ENCODE data around the gene DCC.

DCC gene

GRCh38 chr18:52933356-52933755, 593.4 kb downstream of the DCC start:
- DNase-seq (ENCODE audit: low read depth), result no peak

DNA sequence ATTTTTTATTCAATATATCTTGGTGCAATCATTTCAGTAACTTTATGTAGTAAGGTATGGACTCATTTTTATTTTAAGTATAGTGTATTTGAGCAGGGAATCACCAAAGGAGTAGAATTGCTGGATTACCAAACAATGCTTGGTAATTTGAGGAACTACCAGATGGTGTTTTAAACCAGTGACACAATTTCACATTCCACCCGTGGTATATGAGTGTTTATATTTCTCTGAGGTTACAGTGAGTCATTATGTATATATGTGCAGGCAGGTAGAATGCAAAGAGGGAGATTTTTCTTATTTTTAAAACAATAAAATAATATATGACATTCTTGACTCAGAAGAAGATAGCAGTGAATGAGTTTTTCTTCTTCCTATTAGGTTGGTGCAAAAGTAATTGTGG, 596.9 kb downstream of the DCC start:
- DNase-seq (ENCODE audit: low read depth), result no peak

- no peak for DNase-seq (ENCODE audit: low read depth)
Measured at GRCh38 chr18:52937840-52938239, 597.8 kb downstream of the DCC start.

GRCh38 chr18:52945552-52945951, 605.6 kb downstream of the DCC start:
- no peak for DNase-seq (ENCODE audit: low read depth)

- DNase-seq (ENCODE audit: low read depth), result no peak
Measured at GRCh38 chr18:52948868-52949444, 609.0 kb downstream of the DCC start.

DNA sequence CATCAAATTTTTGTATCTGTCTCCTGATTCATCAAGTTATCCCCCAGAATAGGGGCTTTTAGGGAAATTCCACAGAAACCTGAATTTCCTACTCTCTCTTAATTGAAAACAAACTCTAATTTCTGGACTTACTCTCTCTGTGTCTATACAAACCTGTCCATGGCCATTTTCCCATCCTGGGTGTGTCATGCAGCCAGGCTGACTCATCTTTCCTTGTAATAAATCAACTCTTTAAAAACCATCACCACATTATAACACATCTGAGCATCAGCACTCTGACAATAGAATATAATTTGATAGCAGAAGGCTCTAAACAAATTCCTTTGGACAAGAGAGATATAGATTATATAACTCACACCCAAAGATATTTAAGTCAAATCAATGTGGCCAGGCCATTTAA, 610.2 kb downstream of the DCC start:
- no peak for DNase-seq (ENCODE audit: low read depth)

DNA sequence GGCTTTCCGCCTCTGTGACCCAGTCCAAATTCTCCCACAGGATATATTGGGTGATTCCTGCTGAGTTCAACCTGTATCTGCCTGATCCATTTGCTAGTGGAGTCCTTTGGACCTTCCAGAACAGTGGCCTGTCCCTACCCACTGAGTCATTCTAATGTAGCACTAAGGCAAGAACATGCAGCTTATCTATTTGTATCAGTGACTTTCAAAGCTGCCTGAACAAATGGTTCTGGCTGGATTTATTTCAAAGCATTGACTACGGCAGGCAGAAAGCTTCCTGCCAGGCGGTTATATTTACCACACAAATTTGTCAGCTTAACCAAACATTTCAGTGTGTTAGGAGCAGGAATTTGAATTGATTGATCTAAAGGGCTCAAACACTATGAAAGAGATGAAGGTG, 613.4 kb downstream of the DCC start:
- no peak for DNase-seq (ENCODE audit: low read depth)

DNA sequence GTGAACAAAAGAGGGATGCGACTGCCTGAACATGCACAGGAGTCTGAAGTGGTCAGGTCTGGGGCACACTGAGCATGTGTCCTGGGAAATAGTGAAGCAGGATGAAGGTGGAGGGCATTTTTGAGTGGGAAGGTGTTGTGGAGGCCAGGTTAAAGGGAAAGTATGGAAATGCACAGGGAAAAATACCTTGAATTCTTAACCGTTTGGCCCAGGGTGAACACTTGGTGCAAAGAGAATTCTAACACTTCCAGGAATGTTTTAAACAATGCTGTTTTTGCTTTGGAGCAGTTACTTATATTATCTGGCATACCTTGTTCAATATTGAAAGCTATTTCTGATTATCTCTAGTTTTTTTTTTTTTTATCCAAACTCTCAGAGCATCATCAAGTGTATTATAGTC, 623.5 kb downstream of the DCC start:
- no peak for DNase-seq (ENCODE audit: low read depth)

DNA sequence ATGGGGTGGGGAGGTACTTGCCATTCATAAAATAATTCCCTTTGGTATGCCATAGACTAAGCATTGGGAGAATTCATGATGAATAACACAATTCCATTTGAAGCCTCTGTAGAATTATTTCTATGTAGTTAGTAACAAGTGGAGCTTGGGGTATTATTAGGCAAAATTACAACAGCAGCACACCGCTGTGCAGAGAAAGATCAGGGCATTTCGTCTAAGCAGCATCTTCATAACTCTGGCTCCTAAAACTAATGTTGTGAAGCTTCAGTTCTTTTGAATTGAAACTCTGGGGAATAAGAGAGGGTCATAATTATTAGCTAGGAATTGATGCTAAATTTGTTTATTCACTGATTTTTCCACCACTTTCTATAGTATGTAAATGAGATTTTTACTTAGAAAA, 630.7 kb downstream of the DCC start:
- DNase-seq (ENCODE audit: low read depth), result no peak

DNA sequence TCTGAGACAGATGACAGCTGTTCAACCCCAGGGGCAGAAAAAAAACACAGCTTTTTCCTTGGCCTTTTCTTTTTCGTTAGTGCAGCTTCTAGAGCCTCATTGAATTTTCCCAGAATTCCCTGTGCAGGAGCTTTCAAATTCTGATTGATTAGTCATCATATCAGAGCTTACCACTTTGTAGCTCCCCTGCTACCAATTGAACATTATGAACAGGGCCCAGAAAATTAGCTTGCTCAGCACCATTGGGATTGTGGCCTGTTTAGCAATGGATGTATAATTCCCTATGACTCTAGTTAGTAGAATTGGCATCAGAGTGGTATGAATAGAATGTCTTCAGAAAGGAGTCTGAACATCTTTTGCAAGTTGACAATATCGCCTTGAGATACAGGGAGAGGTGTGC, 631.1 kb downstream of the DCC start:
- no peak for DNase-seq (ENCODE audit: low read depth)

DNA sequence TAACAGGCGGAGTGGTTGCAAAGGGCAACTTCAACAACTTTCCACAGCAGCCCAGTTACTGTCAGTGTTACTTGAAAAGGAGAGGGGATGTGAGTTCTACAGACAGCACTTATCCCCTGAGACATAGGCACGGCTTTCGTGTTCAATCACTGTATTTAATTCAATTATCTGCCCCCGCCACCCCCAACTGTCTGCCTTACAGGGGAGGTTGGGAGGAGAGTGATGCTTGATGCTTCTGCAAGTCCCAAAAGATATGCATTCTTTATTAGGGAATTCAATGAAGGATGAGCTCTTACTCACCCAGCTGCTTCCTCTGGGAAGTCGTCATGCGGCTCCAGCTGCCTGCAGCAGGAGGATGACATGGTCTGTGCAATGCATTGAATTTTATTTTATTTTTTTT, 639.9 kb downstream of the DCC start:
- DNase-seq (ENCODE audit: low read depth), result no peak

DNA sequence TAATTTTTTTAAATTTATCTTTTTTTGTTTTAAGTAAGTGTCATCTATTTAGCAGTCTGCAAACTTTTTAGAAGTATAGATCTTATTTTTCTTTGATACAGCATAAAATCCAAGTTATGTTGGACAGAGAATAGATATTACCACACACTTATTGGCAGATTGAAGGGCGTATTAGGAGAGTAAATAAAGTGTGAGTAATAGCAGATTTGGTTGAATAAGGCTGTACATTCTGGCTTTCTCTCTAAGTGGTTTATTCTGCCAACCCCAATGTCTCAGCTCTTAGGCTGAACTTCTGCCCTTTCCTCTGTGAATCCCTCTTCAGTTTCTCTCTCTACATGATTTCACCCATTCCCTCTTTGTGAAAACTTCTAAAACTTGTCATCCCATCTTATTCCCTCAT, 651.2 kb downstream of the DCC start:
- no peak for DNase-seq (ENCODE audit: low read depth)

- no peak for DNase-seq (ENCODE audit: low read depth)
Measured at GRCh38 chr18:52992041-52992440, 652.0 kb downstream of the DCC start.

DNA sequence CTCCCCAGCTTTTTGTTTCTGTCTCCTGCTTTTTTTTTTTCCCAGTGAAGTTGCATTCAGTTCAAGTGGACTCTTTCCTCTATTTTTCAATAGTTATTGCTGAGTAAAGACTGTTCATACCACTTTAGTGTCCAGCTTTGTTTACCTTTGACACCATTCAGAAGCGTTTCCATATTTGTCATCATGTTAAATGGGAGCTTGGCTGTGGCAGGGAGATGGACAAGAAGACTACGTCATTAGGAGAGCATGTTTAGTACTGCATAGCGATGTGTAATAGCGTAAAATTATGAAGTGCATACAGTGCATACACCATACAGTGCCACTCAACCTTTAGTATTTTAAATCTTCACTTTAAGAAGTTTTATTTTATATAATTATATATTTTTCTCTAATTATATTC, 655.9 kb downstream of the DCC start:
- DNase-seq (ENCODE audit: low read depth), result no peak

GRCh38 chr18:52999633-53000032, 659.6 kb downstream of the DCC start:
- DNase-seq (ENCODE audit: low read depth), result no peak

DNA sequence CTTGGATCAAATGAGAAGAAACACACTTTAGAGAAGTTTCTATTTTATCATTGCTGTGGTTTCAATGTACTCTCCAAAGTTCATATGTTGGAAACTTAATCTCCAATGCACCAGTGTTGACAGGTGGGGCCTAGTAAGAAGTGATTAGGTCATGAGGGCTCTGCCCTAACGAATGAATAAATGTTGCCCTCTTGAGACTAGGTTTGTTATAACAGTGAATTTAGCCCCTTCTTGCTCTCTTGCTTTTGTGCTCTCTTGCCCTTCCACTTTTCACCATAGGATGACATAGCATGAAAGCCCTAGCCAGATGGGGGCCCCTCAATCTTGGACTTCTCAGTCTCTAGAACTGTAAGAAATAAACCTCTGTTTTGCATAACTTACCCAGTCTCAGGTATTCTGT, 664.8 kb downstream of the DCC start:
- DNase-seq (ENCODE audit: low read depth), result no peak

DNA sequence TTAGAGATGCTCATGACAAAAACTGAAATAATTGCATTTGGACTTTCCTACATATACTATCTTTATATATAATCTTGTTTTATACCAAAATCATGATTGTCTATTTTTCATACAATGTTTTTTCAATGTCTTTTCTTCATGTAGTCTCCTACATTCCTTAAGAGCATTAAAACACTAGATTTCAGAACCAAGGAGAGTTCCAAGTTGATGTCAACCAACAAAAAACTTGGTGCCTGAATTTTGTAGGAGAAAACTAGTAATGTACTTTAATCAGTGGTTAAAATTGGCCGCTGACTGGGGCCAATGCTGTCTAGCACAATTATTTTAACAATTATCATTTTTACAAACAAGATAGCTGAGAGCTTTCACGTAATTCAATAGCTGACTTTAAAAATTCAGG, 678.8 kb downstream of the DCC start:
- no peak for DNase-seq (ENCODE audit: low read depth)

DNA sequence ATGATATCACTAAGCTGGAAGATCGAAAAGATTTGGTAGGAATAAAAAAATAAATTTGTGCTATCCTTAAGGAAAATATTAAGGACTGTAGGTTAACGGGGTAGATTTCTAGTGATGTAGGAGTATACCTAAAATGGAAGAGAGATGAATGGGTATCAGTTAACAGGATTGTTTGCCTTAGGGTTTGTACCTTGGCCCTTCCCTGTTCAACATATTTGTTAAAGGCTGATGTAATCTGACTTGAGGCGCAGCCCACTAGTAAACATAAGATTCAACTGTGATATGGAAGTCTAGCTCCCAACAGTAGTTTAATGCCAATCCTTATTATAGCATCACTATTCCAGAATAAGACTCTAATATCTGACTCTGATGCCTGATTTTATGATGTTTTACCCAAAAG, 685.2 kb downstream of the DCC start:
- DNase-seq (ENCODE audit: low read depth), result no peak

- no peak for DNase-seq (ENCODE audit: low read depth)
Measured at GRCh38 chr18:53028565-53028964, 688.6 kb downstream of the DCC start.

GRCh38 chr18:53033128-53033527, 693.1 kb downstream of the DCC start:
- no peak for DNase-seq (ENCODE audit: low read depth)

DNA sequence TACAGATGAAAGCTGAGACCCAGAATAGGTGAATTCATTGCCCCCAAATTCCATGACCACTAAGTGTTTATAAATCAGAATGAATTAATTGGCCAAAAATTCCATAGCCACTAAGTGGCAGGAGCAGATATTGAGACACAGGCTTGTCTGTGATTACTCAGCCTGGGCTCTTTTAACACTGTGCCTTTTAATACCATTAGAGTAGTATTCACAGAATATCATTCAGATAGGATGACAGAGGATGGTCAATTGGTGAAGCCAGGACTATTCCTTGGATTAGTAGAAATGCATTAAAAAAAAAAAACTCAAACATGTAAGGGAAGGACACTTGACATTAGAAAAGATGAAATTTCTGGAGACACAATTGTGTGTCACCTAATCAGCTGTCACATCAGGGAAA, 698.6 kb downstream of the DCC start:
- DNase-seq (ENCODE audit: low read depth), result no peak

DNA sequence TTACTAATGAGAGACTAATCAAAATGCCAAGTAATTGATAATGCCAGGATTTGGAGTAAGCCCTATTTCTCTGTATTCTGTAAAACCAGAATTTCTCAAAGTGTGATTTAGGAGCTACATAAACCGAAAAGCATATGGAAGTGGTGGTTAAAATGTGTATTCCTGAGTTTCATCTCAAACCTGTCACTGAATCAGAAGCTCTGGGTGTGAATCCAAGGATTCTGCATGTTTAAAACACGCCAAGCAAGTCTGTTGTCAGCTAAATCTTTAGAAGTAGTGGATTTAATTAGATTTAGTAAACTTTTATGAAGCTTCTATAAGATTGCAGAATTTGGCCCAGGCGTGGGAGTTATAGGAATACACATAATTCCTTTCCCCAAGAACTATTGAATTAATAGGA, 700.3 kb downstream of the DCC start:
- no peak for DNase-seq (ENCODE audit: low read depth)

DNA sequence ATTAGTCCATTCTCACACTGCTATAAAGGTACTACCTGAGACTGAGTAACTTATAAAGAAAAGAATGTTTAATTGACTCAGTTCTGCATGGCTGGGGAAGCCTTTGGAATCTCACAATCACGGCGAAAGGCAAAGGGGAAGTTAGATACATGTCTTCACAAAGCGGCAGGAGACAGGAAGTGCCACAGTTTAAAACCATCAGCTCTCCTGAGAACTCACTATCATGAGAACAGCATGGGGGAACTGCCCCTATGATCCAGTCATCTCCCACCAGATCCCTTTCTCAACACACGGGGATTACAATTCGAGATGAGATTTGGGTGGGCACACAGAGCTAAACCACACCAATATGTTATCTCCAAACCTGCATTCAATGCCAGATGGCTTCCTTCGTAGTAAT, 716.1 kb downstream of the DCC start:
- no peak for DNase-seq (ENCODE audit: low read depth)

GRCh38 chr18:53070788-53071187, 730.8 kb downstream of the DCC start:
- no peak for DNase-seq (ENCODE audit: low read depth)

GRCh38 chr18:53080687-53081086, 740.7 kb downstream of the DCC start:
- no peak for DNase-seq (ENCODE audit: low read depth)

Data from stimulated activated CD8-positive, alpha-beta memory T cell treated with anti-CD3 and anti-CD28 coated beads, Interleukin-12 subunit alpha, Interleukin-12 subunit beta, amount 100 ng/mL, for 1 hour (primary cell).